Loucy (cell line): ENCODE results near the gene CCND1.

ENCODE experiments used
- H2AFZ ChIP-seq: fragments of 200-600 bp; sonication (generic); 2 replicates; pipeline ENCODE4 v1.6.0; 2016; ENCODE audit warnings: antibody characterized with exemption, mild to moderate bottlenecking, low read length, moderate library complexity
- H3F3A ChIP-seq: fragments of 200-600 bp; 2 replicates; pipeline ENCODE4 v1.6.0; 2016; ENCODE audit warnings: antibody characterized with exemption, low read depth, mild to moderate bottlenecking
- H3K27me3 ChIP-seq: fragments of 200-600 bp; sonication (generic); 2 replicates; pipeline ENCODE4 v1.6.1; 2014; ENCODE audit warnings: low read length, mild to moderate bottlenecking; ENCODE audit not compliant: insufficient read depth, poor library complexity, severe bottlenecking
- H3K36me3 ChIP-seq: fragments of 200-600 bp; sonication (generic); 2 replicates; pipeline ENCODE4 v1.6.1; 2016; ENCODE audit warnings: low read length; ENCODE audit not compliant: insufficient read depth
- H3K4me1 ChIP-seq: fragments of 200-600 bp; sonication (generic); 2 replicates; pipeline ENCODE4 v1.5.1; 2014; ENCODE audit warnings: low read length, mild to moderate bottlenecking; ENCODE audit not compliant: insufficient read depth, poor library complexity, severe bottlenecking
- H3K4me2 ChIP-seq: fragments of 200-600 bp; sonication (generic); 2 replicates; pipeline ENCODE4 v1.6.0; 2014; ENCODE audit warnings: antibody characterized with exemption, low read length, low read depth, mild to moderate bottlenecking; ENCODE audit not compliant: poor library complexity, severe bottlenecking
- H3K4me3 ChIP-seq: fragments of 200-600 bp; sonication (generic); 2 replicates; pipeline ENCODE4 v1.5.1; 2014; ENCODE audit warnings: low read length, mild to moderate bottlenecking, mixed read lengths; ENCODE audit not compliant: poor library complexity, severe bottlenecking
- H3K79me2 ChIP-seq: fragments of 200-600 bp; sonication (generic); 2 replicates; pipeline ENCODE4 v1.6.1; 2014; ENCODE audit warnings: low read length; ENCODE audit not compliant: insufficient read depth
- H3K9ac ChIP-seq: fragments of 200-600 bp; sonication (generic); 2 replicates; pipeline ENCODE4 v1.6.0; 2014; ENCODE audit warnings: mild to moderate bottlenecking, low read depth, low read length, moderate library complexity; ENCODE audit not compliant: poor library complexity, severe bottlenecking
- H3K9me2 ChIP-seq: fragments of 200-600 bp; sonication (generic); replicated peaks from 2 replicates; pipeline ENCODE4 v1.6.1; 2016; ENCODE audit warnings: low read depth, low read length, mixed read lengths
- H3K9me3 ChIP-seq: fragments of 200-600 bp; sonication (generic); 2 replicates; pipeline ENCODE4 v1.6.1; 2014; ENCODE audit warnings: mild to moderate bottlenecking, antibody characterized with exemption, low read length, low read depth; ENCODE audit not compliant: insufficient read depth
- H4K20me1 ChIP-seq: fragments of 200-600 bp; sonication (generic); 2 replicates; pipeline ENCODE4 v1.6.0; 2014; ENCODE audit warnings: antibody characterized with exemption, low read length, mild to moderate bottlenecking; ENCODE audit not compliant: insufficient read depth, poor library complexity, severe bottlenecking
- EZH2phosphoT487 ChIP-seq: fragments of 200-600 bp; IDR thresholded peaks from 2 replicates; pipeline ENCODE4 v1.6.1; 2018; ENCODE audit warnings: antibody characterized with exemption, mild to moderate bottlenecking, moderate library complexity, borderline replicate concordance
- TF ChIP-seq, protein P1 (sequence below): fragments of 200-600 bp; sonication (generic); conservative IDR thresholded peaks from 2 replicates; pipeline ENCODE4 v1.5.1; 2014; ENCODE audit warnings: mild to moderate bottlenecking, antibody characterized with exemption, low read length

The CCND1 gene

DNA sequence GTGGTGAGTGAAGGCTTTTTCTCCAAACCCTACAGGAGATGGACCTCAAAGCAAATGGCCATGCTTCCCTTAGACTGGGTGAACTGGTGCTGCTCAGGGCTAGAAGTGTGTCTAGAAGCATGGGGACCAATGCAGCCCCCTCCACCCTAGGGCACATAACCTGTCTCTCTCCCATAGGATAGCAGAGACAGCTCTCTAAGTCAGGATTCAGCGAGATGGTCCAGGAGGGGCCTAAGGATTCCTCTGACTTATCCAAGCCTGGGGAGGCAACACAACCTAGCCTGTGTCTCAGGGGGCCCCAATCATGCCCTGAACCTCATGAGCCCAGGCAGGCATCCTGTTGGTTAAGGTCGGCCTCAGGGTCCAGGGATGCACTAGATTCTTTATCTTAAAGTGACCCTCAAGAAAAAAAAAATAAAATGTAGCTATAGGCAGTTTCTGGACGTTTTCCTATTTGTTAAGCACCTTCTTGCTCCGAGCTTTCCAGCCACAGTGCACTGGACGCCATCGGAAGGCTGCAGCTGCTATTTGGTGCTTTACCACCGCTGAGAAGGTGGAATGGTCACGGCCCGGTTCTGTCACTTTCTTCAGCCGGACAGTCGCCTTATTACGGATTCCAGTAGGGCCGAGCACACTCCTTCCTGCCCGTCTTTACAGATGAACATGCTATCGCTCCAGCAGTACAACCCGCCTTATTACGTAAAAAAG, 5.0 kb upstream of the CCND1 start:
- TF ChIP-seq, protein P1, sequence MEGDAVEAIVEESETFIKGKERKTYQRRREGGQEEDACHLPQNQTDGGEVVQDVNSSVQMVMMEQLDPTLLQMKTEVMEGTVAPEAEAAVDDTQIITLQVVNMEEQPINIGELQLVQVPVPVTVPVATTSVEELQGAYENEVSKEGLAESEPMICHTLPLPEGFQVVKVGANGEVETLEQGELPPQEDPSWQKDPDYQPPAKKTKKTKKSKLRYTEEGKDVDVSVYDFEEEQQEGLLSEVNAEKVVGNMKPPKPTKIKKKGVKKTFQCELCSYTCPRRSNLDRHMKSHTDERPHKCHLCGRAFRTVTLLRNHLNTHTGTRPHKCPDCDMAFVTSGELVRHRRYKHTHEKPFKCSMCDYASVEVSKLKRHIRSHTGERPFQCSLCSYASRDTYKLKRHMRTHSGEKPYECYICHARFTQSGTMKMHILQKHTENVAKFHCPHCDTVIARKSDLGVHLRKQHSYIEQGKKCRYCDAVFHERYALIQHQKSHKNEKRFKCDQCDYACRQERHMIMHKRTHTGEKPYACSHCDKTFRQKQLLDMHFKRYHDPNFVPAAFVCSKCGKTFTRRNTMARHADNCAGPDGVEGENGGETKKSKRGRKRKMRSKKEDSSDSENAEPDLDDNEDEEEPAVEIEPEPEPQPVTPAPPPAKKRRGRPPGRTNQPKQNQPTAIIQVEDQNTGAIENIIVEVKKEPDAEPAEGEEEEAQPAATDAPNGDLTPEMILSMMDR = no peak
- no peak for TF ChIP-seq EZH2phosphoT487
- Histone ChIP-seq H3K9me3 (no peaks in the 10 kb centered on the region), H3K4me3 (no peak overlapping the region), H3K4me1 (no peaks in the 10 kb centered on the region), H3K9ac (no peak overlapping the region), H3F3A (no peaks in the 10 kb centered on the region), H3K27me3 (no peaks in the 10 kb centered on the region), H2AFZ (no peak overlapping the region), H3K79me2 (no peaks in the 10 kb centered on the region), H3K9me2 (no peaks in the 10 kb centered on the region), H4K20me1 (no peaks in the 10 kb centered on the region), H3K4me2 (no peak overlapping the region), H3K36me3 (no peaks in the 10 kb centered on the region)

DNA sequence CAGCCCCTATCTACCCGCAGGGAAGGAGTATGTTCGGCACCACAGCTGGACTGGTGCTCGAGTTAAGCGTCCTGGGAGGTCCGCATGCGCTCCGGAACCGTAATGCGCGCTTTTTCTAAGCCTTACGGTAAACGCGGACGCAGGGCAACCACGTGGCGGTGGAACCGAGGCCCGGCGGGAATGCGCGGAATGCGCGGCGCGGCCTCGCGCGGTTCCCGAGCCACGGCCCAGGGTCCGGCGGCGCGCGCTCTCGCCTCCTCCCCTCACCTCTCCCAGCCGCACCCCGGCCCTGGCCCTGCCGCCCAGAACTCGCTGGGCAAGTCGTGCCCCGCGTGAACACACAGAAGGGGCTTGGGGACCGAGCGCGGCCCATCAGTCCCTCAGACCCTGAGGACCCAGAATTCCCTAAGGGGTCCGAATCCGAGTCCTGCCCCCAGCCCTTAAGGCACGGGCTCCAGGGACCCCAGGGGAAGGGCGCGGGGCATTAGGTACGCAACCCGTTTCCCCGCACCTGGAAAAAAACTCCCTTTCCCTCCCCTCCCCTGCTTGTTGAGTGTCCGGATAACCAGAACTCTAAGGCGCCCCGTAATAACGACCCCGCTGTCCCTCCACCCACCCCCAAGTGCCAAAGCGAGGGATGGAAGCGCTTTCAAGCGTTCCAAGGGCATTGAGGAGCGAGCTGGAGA, 4.3 kb upstream of the CCND1 start:
- no peaks in the 10 kb centered on the region for H3K79me2 ChIP-seq
- H3K36me3 ChIP-seq = no peaks in the 10 kb centered on the region
- no peak overlapping the region for H3K4me3 ChIP-seq
- no peaks in the 10 kb centered on the region for H3K4me1 ChIP-seq
- H3K9me3 ChIP-seq = no peaks in the 10 kb centered on the region
- no peaks in the 10 kb centered on the region for H3F3A ChIP-seq
- TF ChIP-seq, protein P1 = no peak
- TF ChIP-seq EZH2phosphoT487 = no peak
- no peak overlapping the region for H3K9ac ChIP-seq
- H4K20me1 ChIP-seq = no peaks in the 10 kb centered on the region
- no peaks in the 10 kb centered on the region for H3K9me2 ChIP-seq
- no peak overlapping the region for H2AFZ ChIP-seq
- no peak overlapping the region for H3K4me2 ChIP-seq
- no peaks in the 10 kb centered on the region for H3K27me3 ChIP-seq

DNA sequence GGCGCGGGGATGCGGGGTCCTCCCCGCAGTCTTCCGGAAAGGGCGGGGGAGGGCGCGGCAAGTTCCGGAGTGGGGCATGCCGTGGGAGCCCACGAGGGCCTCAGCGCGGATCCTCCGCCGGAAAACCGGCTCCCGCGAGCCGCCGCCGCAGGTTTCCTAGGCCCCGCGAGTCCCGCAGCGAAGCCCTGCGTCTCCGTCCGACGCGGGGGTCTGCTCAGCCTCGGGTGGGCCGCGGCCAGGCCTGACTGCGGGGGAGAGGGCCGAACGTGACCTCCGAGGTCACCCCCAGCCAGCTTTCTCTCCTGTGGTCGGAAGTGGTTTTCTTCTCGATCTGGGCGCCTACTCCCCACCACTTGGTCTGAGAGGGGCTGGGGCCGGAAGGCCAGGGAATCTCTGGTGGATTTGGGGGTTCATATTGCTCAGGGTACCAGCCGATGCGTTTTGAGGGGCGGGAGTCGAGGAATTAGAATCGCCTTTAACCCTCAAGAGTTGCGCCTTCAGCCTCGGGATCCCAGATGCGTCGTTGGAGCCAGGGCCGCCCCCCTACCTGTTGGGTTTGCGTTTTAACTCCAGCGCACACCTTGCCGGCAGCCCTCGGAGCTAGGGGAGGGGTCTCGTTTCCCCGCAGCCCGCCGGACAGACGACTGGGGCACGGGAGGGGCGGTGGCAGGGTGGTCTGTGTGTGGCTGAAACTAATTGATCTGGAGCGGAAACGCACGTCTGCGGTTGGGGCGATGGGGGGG, 3.6 kb upstream of the CCND1 start:
- Histone ChIP-seq H3K9me2 (no peaks in the 10 kb centered on the region), H3K27me3 (no peaks in the 10 kb centered on the region), H3F3A (no peaks in the 10 kb centered on the region), H3K9me3 (no peaks in the 10 kb centered on the region), H3K4me2 (no peak overlapping the region), H3K9ac (no peak overlapping the region), H3K79me2 (no peaks in the 10 kb centered on the region), H3K4me3 (no peak overlapping the region), H3K36me3 (no peaks in the 10 kb centered on the region), H3K4me1 (no peaks in the 10 kb centered on the region), H4K20me1 (no peaks in the 10 kb centered on the region), H2AFZ (no peak overlapping the region)
- TF ChIP-seq, protein P1 = no peak
- no peak for TF ChIP-seq EZH2phosphoT487
